HepG2 (cell line): Measurements from ENCODE around the gene ATG9A. TPM values are rescaled to one million over a fixed set of nuclear protein-coding genes. Genes with fewer than 3 reads are reported as not detected.
A peak's percentile ranks its signal among the peaks of the same experiment; 100 is the strongest.

Source experiments
- ADNP ChIP-seq: sonication (generic); formaldehyde crosslinking; IDR thresholded peaks from 2 replicates; pipeline ENCODE4 v1.4.0; 2020; ENCODE audit warnings: missing genetic modification reagents
- BCLAF1 ChIP-seq: fragments of 450-650 bp; IDR thresholded peaks from 2 replicates; pipeline ENCODE4 v1.6.1; 2017; ENCODE audit warnings: mild to moderate bottlenecking
- CHCHD3 ChIP-seq: sonication (generic); formaldehyde crosslinking; IDR thresholded peaks from 2 replicates; pipeline ENCODE4 v1.8.0; 2022; ENCODE audit warnings: mild to moderate bottlenecking, missing genetic modification reagents, moderate library complexity
- CREBL2 ChIP-seq: sonication (generic); formaldehyde crosslinking; IDR thresholded peaks from 2 replicates; pipeline ENCODE4 v1.8.1; 2023; ENCODE audit warnings: missing genetic modification reagents, mild to moderate bottlenecking, borderline replicate concordance
- HCFC1 ChIP-seq: fragments of 150-350 bp; IDR thresholded peaks from 2 replicates; pipeline ENCODE4 v1.6.1; 2014; ENCODE audit warnings: low read depth, low read length
- HOXD1 ChIP-seq: sonication (generic); formaldehyde crosslinking; IDR thresholded peaks from 2 replicates; pipeline ENCODE4 v1.5.0; 2020; ENCODE audit warnings: missing genetic modification reagents
- KDM3A ChIP-seq: IDR thresholded peaks from 2 replicates; pipeline ENCODE4 v1.6.1; 2018; ENCODE audit warnings: low read depth, missing compliant biosample characterization
- MTF1 ChIP-seq: sonication (generic); formaldehyde crosslinking; IDR thresholded peaks from 2 replicates; pipeline ENCODE4 v1.5.0; 2020; ENCODE audit warnings: missing genetic modification reagents
- NFKB2 ChIP-seq: sonication (generic); formaldehyde crosslinking; IDR thresholded peaks from 2 replicates; pipeline ENCODE4 v1.4.0; 2020; ENCODE audit warnings: missing genetic modification reagents, borderline replicate concordance
- NKX3-1 ChIP-seq: sonication (generic); formaldehyde crosslinking; IDR thresholded peaks from 2 replicates; pipeline ENCODE4 v1.5.0; 2020; ENCODE audit warnings: missing genetic modification reagents
- PHF20 ChIP-seq: sonication (generic); formaldehyde crosslinking; IDR thresholded peaks from 2 replicates; pipeline ENCODE4 v1.5.0; 2020; ENCODE audit warnings: mild to moderate bottlenecking, missing genetic modification reagents
- TEF ChIP-seq: sonication (generic); formaldehyde crosslinking; IDR thresholded peaks from 2 replicates; pipeline ENCODE4 v1.5.0; 2020; ENCODE audit warnings: missing genetic modification reagents
- ZNF18 ChIP-seq: sonication (generic); formaldehyde crosslinking; IDR thresholded peaks from 2 replicates; pipeline ENCODE4 v1.8.0; 2022; ENCODE audit warnings: mild to moderate bottlenecking, missing genetic modification reagents; ENCODE audit not compliant: insufficient replicate concordance
- ZNF446 ChIP-seq: sonication (generic); formaldehyde crosslinking; IDR thresholded peaks from 2 replicates; pipeline ENCODE4 v1.5.0; 2020; ENCODE audit warnings: mild to moderate bottlenecking, missing genetic modification reagents
- ZNF510 ChIP-seq: sonication (generic); formaldehyde crosslinking; IDR thresholded peaks from 2 replicates; pipeline ENCODE4 v1.4.0; 2020; ENCODE audit warnings: low read depth, mild to moderate bottlenecking, missing genetic modification reagents
- ZNF574 ChIP-seq: sonication (generic); formaldehyde crosslinking; IDR thresholded peaks from 2 replicates; pipeline ENCODE4 v1.4.0; 2020; ENCODE audit warnings: missing genetic modification reagents
- ZNF788 ChIP-seq: sonication (generic); formaldehyde crosslinking; IDR thresholded peaks from 2 replicates; pipeline ENCODE4 v1.5.0; 2020; ENCODE audit warnings: mild to moderate bottlenecking, missing genetic modification reagents, borderline replicate concordance
- ZNF839 ChIP-seq: sonication (generic); formaldehyde crosslinking; IDR thresholded peaks from 2 replicates; pipeline ENCODE4 v1.4.0; 2020; ENCODE audit warnings: missing genetic modification reagents, mild to moderate bottlenecking, borderline replicate concordance
- ZNF883 ChIP-seq: sonication (generic); formaldehyde crosslinking; IDR thresholded peaks from 2 replicates; pipeline ENCODE4 v1.5.1; 2020; ENCODE audit warnings: mild to moderate bottlenecking, missing genetic modification reagents; ENCODE audit errors: not compliant biosample characterization
- ZSCAN5A ChIP-seq: sonication (generic); formaldehyde crosslinking; IDR thresholded peaks from 2 replicates; pipeline ENCODE4 v1.8.0; 2022; ENCODE audit warnings: mild to moderate bottlenecking, missing genetic modification reagents, borderline replicate concordance
- polyA plus RNA-seq, 8 experiments: library from polyadenylated mRNA; depleted of rRNA in 3 of 8; stranded (reverse) in 7 of 8; unstranded in 1 of 8; fragments of >200 nt; fragmentation: Illumina TruSeq in 4 of 8; extraction: Trizol in 4 of 8; gene quantifications; 2 replicates each; pipeline versions ENCODE4 v1.2.1 to v1.2.3, GENCODE V29; 2011 to 2016; ENCODE audit warnings: low read depth in 4 of 8, missing spikeins in 1 of 8, mixed read lengths in 1 of 8; ENCODE audit not compliant: insufficient read depth in 1 of 8
- total RNA-seq, 5 experiments: library from RNA; depleted of rRNA; stranded (reverse); fragments of >200 nt; fragmentation: Illumina TruSeq; extraction: Trizol; gene quantifications; 2 replicates each; pipeline ENCODE4 v1.2.3, GENCODE V29; 2016; ENCODE audit warnings: low read depth in 1 of 5

Gene ATG9A
- total and polyA plus RNA-seq, 2 of the 13 experiments (the other 11 are each of a cell fraction or from before 2014, with no cell fraction given), result 35.0 to 131 TPM

- TF ChIP-seq BCLAF1 (no peak), CHCHD3 (no peak), ZNF883 (no peak), TEF (CRISPR knock-in tag) (no peak), ADNP (CRISPR knock-in tag) (no peak), ZNF446 (CRISPR knock-in tag) (no peak), PHF20 (CRISPR knock-in tag) (no peak), CREBL2 (peak; percentile 62; the same call in 1 of the 2 replicates), ZNF574 (CRISPR knock-in tag) (peak; percentile 80), MTF1 (CRISPR knock-in tag) (no peak), HCFC1 (no peak), ZSCAN5A (0 out of 2 replicates have a peak, but pooled peaks have one; percentile 34), NKX3-1 (no peak; the same call in 1 of the 2 replicates), ZNF839 (CRISPR knock-in tag) (no peak), KDM3A (CRISPR knock-in tag) (no peak), ZNF510 (CRISPR knock-in tag) (no peak), NFKB2 (CRISPR knock-in tag) (no peak; the same call in 1 of the 2 replicates), ZNF788 (CRISPR knock-in tag) (peak; percentile 94), HOXD1 (CRISPR knock-in tag) (no peak), ZNF18 (no peak)
Measured at GRCh38 chr2:219249203-219249980, 20.0 kb upstream of the ATG9A start (continued).
